Caco-2 (cell line): ENCODE measurements around the gene RTN4RL1. TPM values are rescaled to one million over a fixed set of nuclear protein-coding genes. Genes with fewer than 3 reads are reported as not detected.

Experiments used
- BruUV-seq: library from RNA; stranded (reverse); fragments of 400-500 nt; replicated peaks from 2 replicates; lab custom pipeline; 2021; lab: Mats Ljungman, UMichigan
- CTCF ChIA-PET: fragments of 300-600 bp; sonication (Branson Sonifier 250); formaldehyde crosslinking; loops from one replicate; lab custom pipeline; 2022; ENCODE audit warnings: antibody characterized with exemption; lab: Charles Lee
- POLR2A ChIA-PET: fragments of 300-600 bp; sonication (Branson Sonifier 250); formaldehyde crosslinking; loops from one replicate; lab custom pipeline; 2022; ENCODE audit warnings: antibody characterized with exemption; lab: Charles Lee
- DNase-seq, 2 experiments: peaks; one replicate each; pipeline versions ENCODE4 v3.0.0 to v3.0.0-alpha.2; 2020 to 2022
- H3K27me3 ChIP-seq: replicated peaks from 2 replicates; pipeline ENCODE4 v1.6.0; 2011; ENCODE audit warnings: low read length; ENCODE audit not compliant: control insufficient read depth, insufficient read depth
- H3K36me3 ChIP-seq: 2 replicates; pipeline ENCODE4 v1.5.1; 2011; ENCODE audit warnings: low read length; ENCODE audit not compliant: control insufficient read depth, insufficient read depth
- H3K4me1 ChIP-seq: fragments of 250-450 bp; sonication (Bioruptor Pico); 2 replicates; pipeline ENCODE4 v1.5.1; 2020; ENCODE audit warnings: mild to moderate bottlenecking
- H3K4me3 ChIP-seq: 2 replicates; pipeline ENCODE4 v1.5.1; 2011; ENCODE audit warnings: low read depth, mild to moderate bottlenecking, control low read depth, low read length
- H3K9me3 ChIP-seq: fragments of 250-450 bp; sonication (Bioruptor Pico); 2 replicates; pipeline ENCODE4 v1.5.1; 2020; ENCODE audit warnings: mild to moderate bottlenecking, moderate library complexity
- H3K27ac Mint-ChIP-seq: one replicate; pipeline ENCODE4 v1.8.0; 2022; ENCODE audit warnings: mixed read lengths; ENCODE audit not compliant: unreplicated experiment
- H3K27me3 Mint-ChIP-seq: one replicate; pipeline ENCODE4 v1.8.0; 2022; ENCODE audit warnings: mixed read lengths; ENCODE audit not compliant: insufficient read depth, unreplicated experiment
- H3K36me3 Mint-ChIP-seq: one replicate; pipeline ENCODE4 v1.8.0; 2022; ENCODE audit warnings: mild to moderate bottlenecking, mixed read lengths; ENCODE audit not compliant: insufficient read depth, unreplicated experiment
- H3K4me1 Mint-ChIP-seq: one replicate; pipeline ENCODE4 v1.8.0; 2022; ENCODE audit warnings: low read depth, mixed read lengths; ENCODE audit not compliant: unreplicated experiment
- H3K4me3 Mint-ChIP-seq: one replicate; pipeline ENCODE4 v1.8.0; 2022; ENCODE audit warnings: mild to moderate bottlenecking, moderate library complexity, mixed read lengths; ENCODE audit not compliant: unreplicated experiment
- H3K9me3 Mint-ChIP-seq: one replicate; pipeline ENCODE4 v1.8.0; 2022; ENCODE audit warnings: mixed read lengths; ENCODE audit not compliant: unreplicated experiment
- CTCF ChIP-seq, 2 experiments: fragments of 200-600 bp in 1 of 2; IDR thresholded peaks; 1 replicate in 1 of 2; 2 replicates in 1 of 2; pipeline versions ENCODE4 v1.5.1 to v1.8.0; 2011 to 2022; ENCODE audit warnings: antibody characterized with exemption in 1 of 2, control low read depth in 1 of 2, inconsistent platforms in 1 of 2, low read depth in 1 of 2, low read length in 1 of 2, mild to moderate bottlenecking in 1 of 2, moderate library complexity in 1 of 2; ENCODE audit not compliant: insufficient read depth in 1 of 2, severe bottlenecking in 1 of 2, unreplicated experiment in 1 of 2
- intact Hi-C: fragments of 100-400 bp; cut with micrococcal nuclease; formaldehyde crosslinking; loops from one replicate; pipeline ENCODE4 v1.10.0; 2022; ENCODE audit not compliant: unreplicated experiment
- total RNA-seq: library from RNA; stranded (reverse); gene quantifications from 2 replicates; pipeline ENCODE4 v1.2.3, GENCODE V29; 2022

Gene RTN4RL1
- total RNA-seq, 1 experiment from 2014 or later: 0.54 TPM

- Mint-ChIP-seq H3K27ac (no peak overlapping the region), H3K36me3 (no peaks in the 10 kb centered on the region), H3K27me3 (no peaks in the 10 kb centered on the region), H3K4me1 (no peaks in the 10 kb centered on the region), H3K4me3 (no peak overlapping the region), H3K9me3 (no peaks in the 10 kb centered on the region)
- Histone ChIP-seq H3K27me3 (no peaks in the 10 kb centered on the region), H3K9me3 (no peaks in the 10 kb centered on the region), H3K4me1 (no peaks in the 10 kb centered on the region), H3K4me3 (no peak overlapping the region), H3K36me3 (no peaks in the 10 kb centered on the region)
- intact Hi-C loops: no loop called here
- no TSS peak for BruUV-seq
- no peak for DNase-seq
- TF ChIP-seq CTCF (IDR thresholded peaks at IDR 0.05; ENCODE audit: insufficient read depth in 1 of 2, low read depth in 1 of 2, low read length in 1 of 2, severe bottlenecking in 1 of 2, unreplicated experiment in 1 of 2): no peak
- ChIA-PET CTCF (no interaction called here), POLR2A (no interaction called here)
Measured at GRCh38 chr17:1941272-1942065, 83.7 kb downstream of the RTN4RL1 start.

- intact Hi-C loops: no loop called here
- CTCF ChIA-PET: no interaction called here
- no peak for DNase-seq
- Mint-ChIP-seq H3K27ac (no peak overlapping the region), H3K36me3 (no peaks in the 10 kb centered on the region), H3K9me3 (no peaks in the 10 kb centered on the region), H3K4me3 (no peak overlapping the region), H3K4me1 (no peaks in the 10 kb centered on the region), H3K27me3 (no peaks in the 10 kb centered on the region)
- Histone ChIP-seq H3K9me3 (no peaks in the 10 kb centered on the region), H3K36me3 (no peaks in the 10 kb centered on the region), H3K27me3 (no peaks in the 10 kb centered on the region), H3K4me3 (no peak overlapping the region), H3K4me1 (no peaks in the 10 kb centered on the region)
- POLR2A ChIA-PET: no interaction called here
- TF ChIP-seq CTCF (IDR thresholded peaks at IDR 0.05; ENCODE audit: insufficient read depth in 1 of 2, low read depth in 1 of 2, low read length in 1 of 2, severe bottlenecking in 1 of 2, unreplicated experiment in 1 of 2): no peak
- BruUV-seq: no TSS peak
Measured at GRCh38 chr17:1940810-1941185, 84.3 kb downstream of the RTN4RL1 start.

- no peak overlapping the region for H3K4me3 Mint-ChIP-seq
- no peaks in the 10 kb centered on the region for H3K36me3 Mint-ChIP-seq
- ChIA-PET POLR2A (no interaction called here), CTCF (no interaction called here)
- Histone ChIP-seq H3K9me3 (no peaks in the 10 kb centered on the region), H3K27me3 (no peaks in the 10 kb centered on the region), H3K4me3 (no peak overlapping the region), H3K36me3 (no peaks in the 10 kb centered on the region), H3K4me1 (no peaks in the 10 kb centered on the region)
- DNase-seq: no peak
- intact Hi-C loops: no loop called here
- no peaks in the 10 kb centered on the region for H3K4me1 Mint-ChIP-seq
- H3K27me3 Mint-ChIP-seq: no peaks in the 10 kb centered on the region
- H3K27ac Mint-ChIP-seq: no peak overlapping the region
- no peaks in the 10 kb centered on the region for H3K9me3 Mint-ChIP-seq
- TF ChIP-seq CTCF (IDR thresholded peaks at IDR 0.05; ENCODE audit: insufficient read depth in 1 of 2, low read depth in 1 of 2, low read length in 1 of 2, severe bottlenecking in 1 of 2, unreplicated experiment in 1 of 2): no peak
- no TSS peak for BruUV-seq
Measured at GRCh38 chr17:1939981-1940809, 84.9 kb downstream of the RTN4RL1 start.
